HG03558 (cell line): Measurements from ENCODE around the gene SMIM29.
A peak's percentile ranks its signal among the peaks of the same experiment; 100 is the strongest.

ENCODE experiments used
- ATAC-seq: cut with Tn5 transposase; IDR thresholded peaks from one replicate; pipeline ENCODE4 v1.9.1; 2021; ENCODE audit warnings: moderate number of reproducible peaks; ENCODE audit not compliant: unreplicated experiment; ENCODE audit errors: extremely low read depth

Gene SMIM29

DNA sequence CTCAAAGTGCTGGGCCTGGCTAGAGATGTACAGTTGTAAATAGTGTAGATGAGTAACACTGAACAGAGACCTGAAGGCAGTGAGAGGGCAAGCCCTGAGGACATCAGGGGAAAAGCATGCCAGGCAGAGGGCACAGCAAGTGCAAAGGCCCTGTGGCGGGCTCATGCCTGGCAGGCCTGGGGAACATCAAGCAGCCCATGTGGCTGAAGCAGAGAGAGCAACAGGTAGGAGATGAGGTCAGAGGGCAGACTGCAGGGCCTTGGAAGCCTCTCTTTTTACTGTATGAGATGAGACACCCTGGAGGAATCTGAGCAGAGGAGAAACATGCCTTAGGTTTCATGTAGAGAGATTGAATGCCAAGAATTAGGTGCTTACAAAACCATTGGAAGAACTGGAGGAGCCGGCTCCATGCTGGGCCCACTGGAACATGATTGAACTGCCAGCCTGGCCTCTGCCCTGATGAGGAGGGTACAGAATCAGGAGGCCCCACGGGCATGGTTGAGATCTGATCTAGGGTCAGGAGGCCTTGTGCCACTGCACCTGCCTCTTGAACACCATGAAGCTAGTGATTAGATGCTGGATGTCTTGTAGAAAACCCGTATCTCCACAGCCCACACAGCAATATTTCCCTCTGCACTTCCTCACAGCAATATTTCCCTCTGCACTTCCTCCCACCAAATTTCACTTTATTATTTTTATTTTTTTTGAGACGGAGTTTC, 18.0 kb downstream of the SMIM29 start:
- ATAC-seq = no peak

DNA sequence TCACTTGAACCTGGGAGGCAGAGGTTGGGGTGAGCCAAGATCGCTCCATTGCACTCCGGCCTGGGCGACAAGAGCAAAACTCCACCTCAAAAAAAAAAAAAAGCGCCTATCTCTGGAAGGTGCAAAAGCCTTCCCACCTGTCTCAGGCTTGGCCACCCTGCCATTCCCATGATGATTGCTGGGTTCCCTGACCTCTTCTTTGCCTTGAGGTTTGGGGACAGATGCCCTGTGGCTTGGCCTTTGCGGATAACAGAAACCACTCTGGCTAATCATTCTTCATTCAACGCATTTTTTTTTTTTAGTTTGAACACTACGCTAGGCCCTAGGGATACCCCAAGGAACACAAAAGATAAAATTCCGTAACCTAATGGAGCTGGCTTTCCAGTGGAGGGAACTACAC, 18.9 kb downstream of the SMIM29 start:
- ATAC-seq = no peak

DNA sequence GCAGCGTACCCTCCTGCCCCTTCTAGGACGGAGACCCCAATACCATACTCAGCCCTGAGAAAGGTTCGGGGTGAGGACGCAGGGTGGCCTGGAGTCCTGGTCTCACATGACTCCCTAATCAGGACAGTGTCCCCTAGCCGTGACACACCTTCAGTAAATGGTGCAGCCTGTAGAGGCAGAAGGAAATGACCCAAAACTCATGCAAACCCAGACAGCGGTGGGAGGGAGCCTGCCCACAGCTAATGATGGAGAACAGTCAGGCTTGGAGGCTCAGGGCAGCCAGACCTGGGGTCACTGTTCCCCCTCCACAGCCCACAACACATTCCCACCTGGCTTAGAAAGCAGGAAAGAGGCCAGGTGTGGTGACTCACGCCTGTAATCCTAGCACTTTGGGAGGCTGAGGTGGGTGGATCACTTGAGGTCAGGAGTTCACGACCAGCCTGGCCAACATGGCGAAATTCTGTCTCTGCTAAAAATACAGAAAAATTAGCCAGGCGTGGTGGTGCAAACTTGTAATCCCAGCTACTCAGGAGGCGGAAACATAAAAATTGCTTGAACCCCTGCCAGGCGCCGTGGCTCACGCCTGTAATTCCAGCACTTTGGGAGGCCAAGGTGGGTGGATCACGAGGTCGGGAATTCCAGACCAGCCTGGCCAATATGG, 20.9 kb downstream of the SMIM29 start:
- no peak for ATAC-seq

DNA sequence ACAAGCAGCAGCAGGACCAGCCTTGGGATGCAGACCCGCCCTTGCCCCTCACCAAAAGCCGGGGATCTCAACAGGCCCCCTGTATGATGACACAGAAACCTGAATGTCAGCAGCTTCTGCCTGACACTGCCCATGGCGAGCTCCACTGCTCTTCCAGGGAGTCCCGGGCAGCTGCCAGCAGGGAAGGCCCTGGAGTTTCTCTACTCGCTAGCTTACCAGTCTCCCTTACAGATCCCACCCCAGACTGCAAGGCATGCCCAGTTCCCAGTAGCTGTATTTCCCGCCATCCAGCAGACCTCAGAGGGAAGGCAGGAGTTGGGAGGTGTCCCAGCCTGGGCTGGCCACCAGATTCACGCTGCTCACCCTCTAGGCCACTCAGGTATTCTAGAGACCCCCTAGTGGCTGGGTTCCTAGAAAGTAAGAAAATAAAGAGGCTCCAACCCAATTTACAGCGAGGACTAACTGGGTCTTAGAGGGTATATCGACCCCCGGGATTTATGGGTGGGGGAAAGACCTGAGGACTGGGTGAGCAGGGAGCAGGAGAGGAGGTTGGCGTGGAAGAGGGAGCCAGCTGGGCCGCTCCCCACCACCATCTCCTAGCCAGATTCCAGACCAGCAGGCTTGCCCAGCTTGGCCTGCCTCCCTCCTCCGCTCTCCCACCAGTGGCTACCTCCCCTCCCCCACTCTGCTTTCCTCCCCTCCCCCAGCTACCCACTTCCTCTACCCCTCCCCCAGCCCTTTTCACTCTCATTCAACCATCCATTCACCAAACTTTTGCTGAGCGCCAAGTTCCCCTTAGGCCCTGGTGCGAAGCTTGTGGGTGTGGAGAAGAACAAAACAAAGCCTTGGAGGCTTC, 21.8 kb downstream of the SMIM29 start:
- ATAC-seq = no peak

DNA sequence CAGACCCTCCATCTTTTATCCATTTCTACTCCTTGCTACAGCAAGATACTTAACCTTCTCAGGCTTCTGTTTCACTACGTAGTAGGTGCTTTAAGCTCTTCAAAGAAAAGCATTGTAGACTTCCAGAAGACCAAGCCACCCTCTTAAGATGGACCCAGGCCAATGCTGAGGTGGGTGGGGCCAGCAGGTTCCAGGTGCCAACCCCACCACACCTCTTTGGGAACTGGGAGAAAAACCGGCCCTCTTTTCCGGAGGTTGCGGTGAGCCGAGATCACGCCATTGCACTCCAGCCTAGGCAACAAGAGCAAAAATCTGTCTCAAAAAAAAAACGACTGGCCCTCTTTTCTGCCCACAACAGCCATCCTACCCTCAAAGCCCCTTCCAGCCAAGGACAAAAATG, 22.7 kb downstream of the SMIM29 start:
- ATAC-seq = no peak

DNA sequence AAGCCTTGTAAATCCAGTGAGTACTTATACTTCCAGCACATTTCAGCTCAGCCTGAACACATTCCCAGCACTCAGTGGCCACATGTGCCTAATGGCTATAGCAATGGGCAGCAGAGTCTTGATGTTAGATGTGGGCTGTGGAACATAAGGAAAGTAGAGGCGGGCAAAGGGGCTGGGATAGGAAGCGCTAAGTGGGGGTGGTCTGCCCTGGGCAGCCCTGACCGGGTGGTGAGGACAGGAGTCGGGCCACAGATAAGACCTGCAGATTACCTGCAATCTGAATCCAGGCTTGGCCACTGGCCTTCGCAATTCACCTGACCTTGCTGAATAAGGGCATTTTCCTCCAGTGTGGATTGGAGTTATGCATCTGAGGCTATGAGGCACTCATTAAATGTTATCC, 23.3 kb downstream of the SMIM29 start:
- ATAC-seq = no peak

DNA sequence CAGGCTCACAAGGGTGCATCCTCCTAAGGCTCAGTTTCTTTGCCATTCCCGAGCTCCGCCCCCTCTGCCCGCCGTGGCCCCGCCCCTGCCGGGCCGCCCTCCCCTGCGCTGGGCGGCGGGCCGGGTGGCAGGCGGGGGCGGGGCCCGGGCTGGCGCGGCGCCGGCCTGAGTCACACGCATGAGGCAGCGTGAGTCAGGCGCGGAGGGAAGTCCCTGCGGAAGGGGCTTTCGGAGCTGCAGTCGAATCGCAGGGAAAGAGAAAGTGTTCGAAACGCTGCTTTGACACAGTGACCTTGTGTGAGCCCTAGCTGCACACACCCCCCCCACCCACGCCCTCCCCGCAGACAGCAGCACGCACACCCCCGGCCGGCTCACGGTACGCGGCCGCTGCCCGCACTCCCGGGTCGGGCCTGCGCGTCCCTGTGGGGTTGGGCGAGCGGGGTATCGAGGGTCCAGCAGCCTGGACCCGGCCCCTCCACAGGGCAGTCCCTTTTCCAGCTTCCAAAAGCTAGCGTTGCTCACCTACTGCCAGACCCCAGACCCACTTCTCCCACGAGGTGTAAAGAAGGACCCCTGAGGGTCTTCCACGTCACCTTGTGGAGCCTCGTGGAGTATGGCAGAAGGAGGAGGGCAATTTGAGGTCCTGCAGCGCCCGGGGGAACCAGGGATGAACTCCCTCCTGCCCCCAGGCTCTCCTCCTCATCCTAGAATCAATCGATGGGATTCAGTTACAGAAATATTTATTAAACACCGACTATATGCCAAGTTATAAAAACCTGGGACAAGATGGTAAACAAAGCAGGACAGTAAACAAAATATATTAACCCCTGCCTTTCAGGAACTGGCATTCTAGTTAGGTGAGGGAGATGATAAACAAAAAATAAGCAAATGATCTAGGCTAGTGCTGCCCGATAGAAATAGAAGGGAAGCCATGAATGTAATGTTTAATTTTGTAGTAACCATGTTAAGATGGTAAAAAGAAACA, 24.6 kb downstream of the SMIM29 start:
- ATAC-seq = peak; percentile 65

DNA sequence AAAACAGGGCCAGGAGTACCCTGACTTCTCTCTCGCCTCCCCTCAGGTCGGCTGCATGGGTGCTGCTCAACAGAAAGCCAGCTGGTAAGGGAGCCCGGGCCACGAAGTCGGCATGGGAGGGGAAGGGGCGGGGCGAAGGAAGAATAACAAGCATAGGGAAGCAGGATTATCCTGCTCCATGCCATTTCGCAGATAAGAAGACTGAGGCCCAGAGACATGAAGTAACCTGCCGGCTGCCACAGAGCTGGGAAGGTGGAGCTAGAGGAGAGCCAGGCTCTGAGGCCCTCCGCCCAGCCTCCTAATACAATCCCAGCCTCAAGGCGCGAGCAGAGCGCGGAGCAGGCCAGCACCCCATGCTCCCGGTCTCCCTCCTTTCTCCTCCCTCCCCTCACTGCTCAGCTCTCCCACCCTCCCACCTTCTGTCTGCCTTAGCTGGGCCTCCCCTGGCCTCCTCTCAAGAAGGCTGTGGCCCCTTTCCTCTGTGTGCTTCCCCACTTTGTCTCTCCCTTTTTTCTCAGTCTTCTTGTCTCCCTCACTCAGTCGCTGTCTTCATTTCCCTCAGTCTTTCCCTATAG, 25.3 kb downstream of the SMIM29 start:
- no peak for ATAC-seq

DNA sequence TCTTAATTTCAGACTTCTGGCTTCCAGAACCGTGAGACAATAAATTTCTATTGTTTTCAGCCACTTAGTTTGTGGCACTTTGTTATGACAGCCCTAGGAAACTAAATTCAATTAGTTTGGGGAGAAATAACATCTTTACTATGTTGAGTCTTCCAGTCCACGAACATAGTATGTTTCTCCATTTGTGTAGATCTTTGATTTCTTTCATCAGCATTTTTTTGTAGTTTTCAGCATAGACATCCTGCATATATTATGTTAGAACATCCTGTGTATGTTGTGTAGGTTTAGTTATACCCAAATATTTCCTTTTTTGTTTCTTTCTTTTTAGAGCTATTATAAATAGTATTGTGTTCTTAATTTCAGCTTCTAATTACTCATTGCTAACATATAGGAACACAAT, 30.1 kb downstream of the SMIM29 start:
- no peak for ATAC-seq

DNA sequence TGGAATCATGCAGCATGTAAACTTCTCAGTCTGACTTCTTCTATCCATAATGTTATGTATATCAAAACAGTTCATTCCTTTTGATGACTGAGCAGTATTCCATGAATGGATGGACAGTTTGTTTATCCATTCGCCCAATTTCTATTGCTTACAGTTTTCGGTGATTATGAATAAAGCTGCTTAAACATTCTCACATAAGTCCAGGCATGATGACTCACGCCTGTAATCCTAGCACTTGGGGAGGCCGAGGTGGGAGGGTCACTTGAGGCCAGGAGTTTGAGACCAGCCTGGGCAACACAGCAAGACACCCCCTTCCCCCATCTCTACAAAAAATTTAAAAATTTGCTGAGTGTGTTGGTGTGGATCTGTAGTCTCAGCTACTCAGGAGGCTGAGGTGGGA, 35.0 kb downstream of the SMIM29 start:
- ATAC-seq = no peak

DNA sequence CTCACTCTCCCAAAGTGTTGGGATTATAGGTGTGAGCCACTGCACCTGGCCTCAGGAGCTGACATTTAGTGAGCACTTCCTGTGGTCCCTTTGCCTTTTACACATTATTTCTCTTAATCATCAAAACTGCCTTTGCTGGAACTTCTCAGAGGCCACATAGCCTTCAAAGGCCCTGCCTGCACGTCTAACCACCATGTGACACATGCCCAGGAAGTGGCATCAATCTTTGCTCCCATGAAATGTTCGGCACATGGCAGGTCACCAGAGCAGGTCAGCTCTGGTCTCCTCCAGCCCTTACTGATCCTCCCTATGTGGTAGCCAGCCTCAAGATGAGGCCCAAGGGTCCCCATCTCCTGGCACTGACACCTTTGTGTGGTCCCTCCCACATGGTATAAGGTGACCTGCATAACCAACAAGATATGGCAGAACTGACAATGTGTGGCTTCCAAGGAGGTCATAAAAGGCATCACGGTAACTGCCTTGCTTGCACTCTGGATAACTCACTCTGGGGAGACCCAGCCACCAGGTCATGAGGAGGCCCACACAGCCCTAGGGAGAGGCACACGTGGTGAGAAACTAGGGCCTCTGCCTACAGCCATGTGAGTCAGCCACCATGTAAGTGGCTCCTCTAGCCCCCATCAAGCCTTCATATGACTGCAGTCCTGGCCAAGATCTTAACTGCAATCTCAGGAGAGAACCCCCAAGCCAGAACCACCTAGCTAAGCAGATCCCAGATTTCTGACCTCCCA, 40.9 kb downstream of the SMIM29 start:
- no peak for ATAC-seq

DNA sequence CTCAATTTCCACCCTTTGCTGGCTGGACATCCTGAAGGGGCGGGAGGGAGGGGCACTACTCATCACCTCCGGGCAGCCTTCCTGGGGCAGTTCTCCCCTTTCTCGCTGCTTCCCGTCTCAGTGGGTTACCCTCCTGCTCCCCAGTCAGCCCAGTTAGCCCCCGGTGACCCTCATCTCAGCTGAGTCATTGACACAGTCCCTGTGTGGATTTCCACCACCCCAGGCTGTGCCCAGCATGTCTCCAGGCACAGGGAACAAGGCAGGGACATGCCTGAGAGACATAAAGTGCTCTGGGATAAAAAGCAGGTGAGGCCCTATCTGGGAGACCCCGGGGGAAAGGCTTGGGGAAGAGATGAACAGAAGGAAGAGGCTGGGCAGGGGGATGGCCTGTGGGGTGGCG, 42.1 kb downstream of the SMIM29 start:
- ATAC-seq = no peak

DNA sequence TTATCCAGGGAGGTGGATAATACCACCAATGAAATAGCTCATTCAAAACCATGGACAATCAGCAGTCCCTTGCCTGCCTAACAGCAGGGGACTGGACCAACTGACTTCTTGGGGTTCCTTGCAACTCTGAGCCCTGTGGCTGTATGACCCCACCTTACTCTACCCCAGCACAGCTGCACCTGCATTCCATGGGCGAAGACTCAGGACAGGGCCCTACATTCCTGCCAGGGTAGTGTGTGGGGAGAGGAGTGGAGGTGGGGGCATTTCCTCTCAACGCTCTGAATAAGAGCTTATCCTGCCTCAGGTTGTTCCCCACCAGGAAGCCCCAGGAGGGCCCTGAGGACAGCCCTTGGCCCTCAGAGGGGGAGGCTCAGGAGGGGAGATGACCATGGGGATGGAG, 42.9 kb downstream of the SMIM29 start:
- no peak for ATAC-seq

DNA sequence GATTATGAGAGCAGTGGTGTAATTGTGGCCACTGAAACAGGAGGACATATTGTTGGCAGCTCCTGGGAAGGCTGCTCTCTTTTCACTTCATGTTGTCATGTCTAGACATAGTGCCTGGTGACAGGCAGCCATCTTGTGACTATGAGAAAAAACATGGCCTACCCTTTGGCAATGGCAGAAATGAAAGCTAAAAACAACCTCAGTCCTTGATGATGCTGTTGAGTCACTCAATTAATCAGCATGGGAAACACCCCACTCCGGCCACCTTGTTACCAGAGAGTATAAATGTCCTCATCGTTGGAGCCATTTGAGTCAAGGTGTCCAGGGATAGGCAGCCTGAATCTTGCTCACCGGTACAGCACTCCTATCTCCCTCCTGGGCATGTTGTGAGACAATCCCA, 43.3 kb downstream of the SMIM29 start:
- ATAC-seq = no peak

DNA sequence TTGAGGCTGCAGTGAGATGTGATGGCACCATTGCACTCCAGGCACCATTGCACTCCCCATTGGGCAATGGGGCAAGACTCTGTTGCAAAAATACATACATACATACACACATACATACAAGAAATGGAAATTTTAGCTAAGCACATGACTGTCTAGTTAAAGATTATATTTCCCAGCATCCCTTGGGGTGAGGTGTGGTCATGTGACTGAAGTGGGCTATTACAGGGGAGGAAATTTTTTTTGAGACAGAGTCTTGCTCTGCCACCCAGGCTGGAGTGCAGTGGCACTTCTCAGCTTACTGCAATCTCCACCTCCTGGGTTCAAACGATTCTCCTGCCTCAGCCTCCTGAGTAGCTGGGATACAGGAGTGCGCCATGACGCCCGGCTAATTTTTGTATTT, 44.1 kb downstream of the SMIM29 start:
- ATAC-seq = no peak

DNA sequence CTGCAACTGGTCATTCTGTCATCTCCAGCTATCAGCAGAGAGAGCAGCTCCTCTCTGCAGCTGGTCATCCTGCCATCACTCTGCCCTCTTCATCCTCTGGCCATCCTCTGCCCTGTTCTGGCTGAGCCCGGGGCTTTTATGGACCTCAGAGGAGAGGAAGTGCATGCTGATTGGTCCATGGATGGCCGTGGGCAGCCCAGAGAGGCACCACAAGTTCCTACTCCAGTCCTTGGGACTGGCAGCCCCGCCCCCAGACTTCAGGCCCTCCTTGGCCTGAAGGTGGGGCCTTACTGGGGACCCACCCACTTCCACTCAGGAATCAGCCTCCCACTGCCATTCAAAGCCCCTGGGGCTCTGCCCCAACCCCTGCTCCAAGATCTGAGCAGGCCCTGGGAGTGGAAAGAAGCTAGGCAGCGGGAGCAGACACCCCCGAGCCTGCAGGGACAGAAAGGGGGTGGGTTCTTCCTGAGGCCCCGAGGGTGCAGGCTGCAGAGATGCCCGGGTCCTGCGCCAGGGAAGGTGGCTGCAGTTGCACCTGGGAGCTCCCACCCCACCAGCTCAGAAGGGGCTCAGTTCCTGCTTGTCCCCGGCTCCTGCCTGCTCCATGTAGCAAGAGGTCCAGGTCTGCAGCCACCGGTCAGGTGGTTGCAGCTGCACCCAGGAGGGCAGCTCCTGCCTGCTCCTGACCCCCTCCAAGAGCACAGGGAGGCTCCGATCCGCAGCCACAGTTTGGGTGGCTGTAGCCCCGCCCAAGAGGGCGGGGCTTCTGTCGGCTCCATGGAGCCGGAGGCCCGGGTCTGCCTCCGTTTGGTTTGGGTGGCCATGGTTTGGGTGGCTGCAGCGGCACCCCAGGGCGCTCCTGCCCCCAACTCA, 46.2 kb downstream of the SMIM29 start:
- ATAC-seq = no peak

DNA sequence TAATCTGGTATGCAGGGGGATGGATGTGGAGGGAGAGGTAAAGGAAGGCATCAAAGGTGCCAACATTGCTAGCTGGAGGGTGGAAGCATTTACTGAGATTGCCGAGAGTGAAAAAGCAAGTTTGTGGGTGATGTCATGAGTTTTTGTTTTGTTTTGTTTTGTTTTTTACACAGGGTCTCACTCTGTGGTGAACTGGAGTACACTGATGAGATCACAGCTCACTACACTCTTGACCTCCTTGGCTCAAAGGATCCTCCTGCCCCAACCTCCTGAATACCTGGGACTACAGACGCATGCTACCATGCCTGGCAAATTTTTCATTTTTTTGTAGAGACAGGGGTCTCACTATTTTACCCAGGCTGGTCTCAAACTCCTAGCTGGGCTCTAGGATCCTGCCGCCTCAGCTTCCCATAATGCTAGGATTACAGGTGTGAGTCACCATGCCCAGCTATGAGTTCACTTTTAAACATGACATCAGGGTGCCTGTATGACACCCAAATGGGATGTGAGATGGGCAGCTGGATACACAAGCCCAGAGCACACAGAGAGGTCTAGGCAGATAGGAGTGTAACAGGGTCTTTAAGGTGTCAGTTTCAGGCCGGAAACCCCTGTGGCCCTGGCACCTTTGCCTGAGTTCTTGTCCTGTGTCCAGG, 47.2 kb downstream of the SMIM29 start:
- no peak for ATAC-seq
